HG03196 (cell line): ENCODE measurements around the gene SPPL2B.

ENCODE experiments used
- ATAC-seq: cut with Tn5 transposase; IDR thresholded peaks from one replicate; pipeline ENCODE4 v1.9.1; 2021; ENCODE audit not compliant: unreplicated experiment

Gene SPPL2B

GRCh38 chr19:2300533-2300932 is 28.0 kb upstream of the SPPL2B start:
- no peak for ATAC-seq

- no peak for ATAC-seq
Measured at GRCh38 chr19:2302319-2303210, 25.9 kb upstream of the SPPL2B start.

GRCh38 chr19:2303211-2303798 is 25.2 kb upstream of the SPPL2B start:
- no peak for ATAC-seq

GRCh38 chr19:2305452-2306280 is 22.8 kb upstream of the SPPL2B start:
- no peak for ATAC-seq

- ATAC-seq, result no peak
Measured at GRCh38 chr19:2306281-2306806, 22.1 kb upstream of the SPPL2B start.

GRCh38 chr19:2306971-2307370 is 21.5 kb upstream of the SPPL2B start:
- ATAC-seq, result no peak

- no peak for ATAC-seq
Measured at GRCh38 chr19:2307518-2308012, 20.9 kb upstream of the SPPL2B start.

GRCh38 chr19:2308114-2308556 is 20.3 kb upstream of the SPPL2B start, which contains the start of gene LINGO3:
LINGO3 (minus strand) TSS chr19:2308154; CDS start chr19:2291776, 16,378 bp downstream.
- no peak for ATAC-seq

- no peak for ATAC-seq
Measured at GRCh38 chr19:2309734-2310362, 18.6 kb upstream of the SPPL2B start.

GRCh38 chr19:2311093-2311492 is 17.4 kb upstream of the SPPL2B start:
- no peak for ATAC-seq

GRCh38 chr19:2312820-2313501 is 15.5 kb upstream of the SPPL2B start:
- no peak for ATAC-seq

GRCh38 chr19:2315121-2315817 is 13.2 kb upstream of the SPPL2B start:
- ATAC-seq, result no peak

- ATAC-seq, result no peak
Measured at GRCh38 chr19:2315818-2316353, 12.6 kb upstream of the SPPL2B start.

GRCh38 chr19:2317300-2317699 is 11.2 kb upstream of the SPPL2B start:
- no peak for ATAC-seq

- no peak for ATAC-seq
Measured at GRCh38 chr19:2317756-2318155, 10.7 kb upstream of the SPPL2B start.

GRCh38 chr19:2318923-2319322 is 9.6 kb upstream of the SPPL2B start:
- ATAC-seq, result no peak

GRCh38 chr19:2319551-2319950 is 8.9 kb upstream of the SPPL2B start:
- ATAC-seq, result no peak

GRCh38 chr19:2320049-2320448 is 8.4 kb upstream of the SPPL2B start:
- no peak for ATAC-seq

GRCh38 chr19:2320939-2321338 is 7.5 kb upstream of the SPPL2B start:
- ATAC-seq, result no peak
